Measurements from ENCODE around the gene PRDM9.

The PRDM9 gene

DNA sequence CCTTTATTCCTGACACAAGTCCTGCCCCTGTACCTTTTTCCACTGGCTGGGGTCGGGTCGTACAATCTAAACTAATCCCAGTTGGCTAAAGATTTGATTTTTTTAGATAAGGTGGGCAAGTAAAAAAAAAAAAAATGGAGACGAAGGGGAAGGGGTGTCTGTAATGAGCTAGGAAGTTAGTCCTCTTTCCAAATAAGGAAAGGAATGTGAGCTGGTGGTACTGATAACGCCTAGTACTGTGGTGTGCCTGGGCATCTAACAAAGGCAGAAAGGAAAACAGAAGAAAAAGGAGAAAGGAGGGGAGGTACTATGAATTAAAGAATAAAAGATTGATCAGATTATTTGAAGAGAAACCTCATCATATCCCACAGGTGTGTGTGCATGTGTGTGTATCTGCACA is 21.3 kb downstream of the PRDM9 start:
- no peak for DNase-seq

DNA sequence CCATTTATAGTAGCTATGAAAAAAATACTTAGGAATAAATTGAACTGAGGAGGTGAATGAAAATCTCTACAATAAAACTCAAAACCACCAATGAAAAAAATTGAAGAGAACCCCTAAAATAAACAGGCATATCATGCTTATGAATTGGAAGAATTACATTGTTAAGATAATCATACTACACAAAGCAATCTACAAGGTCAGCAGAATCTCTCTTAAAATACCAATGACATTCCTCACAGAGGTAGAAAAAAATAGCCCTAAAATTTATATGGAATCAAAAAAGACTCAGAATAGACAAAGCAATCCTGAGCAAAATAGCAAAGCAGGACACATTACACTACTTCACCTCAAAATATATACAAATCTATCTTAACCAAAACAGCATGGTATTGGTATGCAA is 23.2 kb downstream of the PRDM9 start:
- no peak for DNase-seq

- DNase-seq = no peak
Observed at GRCh38 chr5:23571059-23571458, 63.6 kb downstream of the PRDM9 start.
